Hematopoietic multipotent progenitor cell treated with erythropoietin and hydrocortisone succinate and interleukin-3 and kit ligand, for 6 days (in vitro differentiated cells): ENCODE data around the gene PTPRN2.
"Not testable (repeated sequence)": the region's sequence is repeated elsewhere in the genome, so short reads cannot be mapped to it uniquely, and the experiment has no call there.

Experiments
- DNase-seq: peaks from one replicate; pipeline ENCODE4 v3.0.0-alpha.2; 2015

The PTPRN2 gene

DNA sequence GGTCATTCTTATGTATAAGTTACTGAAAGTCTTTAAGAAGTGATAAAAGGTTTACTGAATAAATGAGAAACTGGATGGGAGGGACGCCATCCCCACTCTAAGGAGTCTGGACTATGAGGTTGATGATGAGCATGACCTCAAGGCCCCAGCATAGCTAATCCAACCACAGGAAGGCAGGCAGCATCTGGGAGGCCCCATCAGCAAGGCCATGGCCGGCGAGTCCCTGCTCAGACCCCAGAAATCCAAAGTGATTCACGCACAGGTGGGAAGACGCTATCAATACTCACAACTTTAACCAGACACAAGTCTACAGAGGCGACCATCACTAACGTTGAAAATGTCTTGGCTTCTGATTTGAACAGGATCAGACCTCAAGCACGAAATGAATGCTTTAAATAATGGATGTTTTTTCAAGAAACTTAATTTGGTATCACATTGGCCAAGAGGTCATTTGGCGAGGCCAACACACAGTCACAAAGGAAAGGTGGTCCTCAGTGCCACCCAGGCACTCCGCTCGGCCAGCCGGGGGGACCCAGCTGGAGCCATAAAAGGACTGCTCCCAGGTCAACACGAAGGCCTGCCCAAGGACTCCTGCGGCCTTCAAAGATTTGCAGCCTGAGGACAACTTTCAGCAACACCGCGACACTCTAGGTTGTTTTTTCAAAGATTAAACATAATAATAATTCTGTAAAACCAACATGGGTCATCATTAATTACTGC is 228.5 kb downstream of the PTPRN2 start:
- DNase-seq = no peak

DNA sequence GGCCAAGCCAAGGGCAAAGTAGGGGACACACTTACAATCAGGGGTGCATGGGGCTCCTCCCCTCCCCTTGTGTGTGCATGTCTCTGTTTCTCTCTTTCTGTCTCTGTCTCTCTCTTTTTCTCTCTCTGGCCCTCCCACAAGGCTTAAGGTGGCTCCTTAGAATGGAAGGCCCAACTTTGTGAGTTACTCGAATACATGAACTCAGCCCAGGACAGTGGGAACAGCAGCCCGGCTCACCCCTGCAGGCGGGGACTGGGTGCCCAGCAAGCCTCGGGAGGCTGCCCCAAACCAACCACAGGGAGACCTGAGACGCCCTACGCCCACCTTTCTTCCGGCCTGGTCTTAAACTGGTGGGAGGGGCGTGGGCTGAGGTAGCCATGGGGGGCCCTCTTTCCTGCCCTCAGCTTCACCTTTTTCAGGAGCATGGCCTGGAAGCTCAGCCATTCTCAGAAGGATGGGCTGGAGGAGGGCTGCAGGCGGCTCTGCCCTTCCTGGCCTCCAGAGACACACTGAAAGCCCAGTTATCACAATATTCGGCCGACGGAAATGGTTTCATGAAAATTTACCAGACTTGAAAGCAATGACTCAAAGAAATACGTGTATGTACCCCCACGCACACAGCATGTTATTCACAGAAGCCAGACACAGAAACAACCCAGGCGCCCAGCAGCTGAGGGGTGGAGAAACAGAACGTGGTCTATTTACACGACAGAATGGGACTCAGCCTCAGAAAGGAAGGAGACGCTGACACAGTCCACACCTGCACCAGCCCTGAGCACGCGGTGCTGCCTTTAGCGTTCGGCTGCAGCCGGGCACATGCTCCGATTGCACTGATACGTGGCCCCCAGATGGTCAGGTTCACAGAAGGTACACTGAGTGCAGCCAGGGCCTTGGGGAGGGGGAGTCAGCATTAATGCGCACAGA is 229.5 kb downstream of the PTPRN2 start:
- no peak for DNase-seq

- DNase-seq = no peak
Measured at GRCh38 chr7:158357106-158357897, 230.3 kb downstream of the PTPRN2 start.

- DNase-seq = no peak
Measured at GRCh38 chr7:158356454-158356853, 231.2 kb downstream of the PTPRN2 start.

DNA sequence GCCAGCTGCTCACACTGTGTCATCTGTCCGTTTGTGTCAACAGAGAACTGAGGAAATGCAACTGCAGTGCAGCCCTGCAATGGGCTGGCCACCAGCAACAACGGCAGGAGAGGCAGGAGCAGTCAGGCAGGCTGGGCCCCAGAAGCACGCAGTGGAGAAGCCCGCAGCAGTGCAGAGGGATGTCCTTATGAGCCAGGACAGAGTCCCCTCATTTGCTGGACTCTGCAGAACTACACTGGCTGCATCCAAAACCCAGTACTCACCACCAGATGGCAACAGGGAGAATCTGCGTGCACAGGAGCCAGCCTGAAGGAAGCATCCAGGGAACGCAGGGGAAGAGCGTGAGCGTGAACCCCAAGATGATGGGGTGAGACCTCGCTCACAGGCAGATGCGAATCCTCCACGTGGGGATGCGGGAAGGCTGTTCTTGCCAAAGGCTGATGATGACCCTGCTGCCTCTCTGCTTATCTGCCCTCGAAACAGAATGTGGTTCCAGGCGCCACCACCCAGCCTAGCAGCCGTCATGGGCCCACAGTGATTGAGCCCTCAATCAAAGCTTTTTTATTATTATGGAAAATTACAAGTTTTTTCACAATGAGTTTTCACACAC is 232.1 kb downstream of the PTPRN2 start:
- DNase-seq = peak; percentile 6

- no peak for DNase-seq
Measured at GRCh38 chr7:158354861-158355260, 232.8 kb downstream of the PTPRN2 start.

- peak; percentile 57 for DNase-seq
Measured at GRCh38 chr7:158353606-158354570, 233.7 kb downstream of the PTPRN2 start.

DNA sequence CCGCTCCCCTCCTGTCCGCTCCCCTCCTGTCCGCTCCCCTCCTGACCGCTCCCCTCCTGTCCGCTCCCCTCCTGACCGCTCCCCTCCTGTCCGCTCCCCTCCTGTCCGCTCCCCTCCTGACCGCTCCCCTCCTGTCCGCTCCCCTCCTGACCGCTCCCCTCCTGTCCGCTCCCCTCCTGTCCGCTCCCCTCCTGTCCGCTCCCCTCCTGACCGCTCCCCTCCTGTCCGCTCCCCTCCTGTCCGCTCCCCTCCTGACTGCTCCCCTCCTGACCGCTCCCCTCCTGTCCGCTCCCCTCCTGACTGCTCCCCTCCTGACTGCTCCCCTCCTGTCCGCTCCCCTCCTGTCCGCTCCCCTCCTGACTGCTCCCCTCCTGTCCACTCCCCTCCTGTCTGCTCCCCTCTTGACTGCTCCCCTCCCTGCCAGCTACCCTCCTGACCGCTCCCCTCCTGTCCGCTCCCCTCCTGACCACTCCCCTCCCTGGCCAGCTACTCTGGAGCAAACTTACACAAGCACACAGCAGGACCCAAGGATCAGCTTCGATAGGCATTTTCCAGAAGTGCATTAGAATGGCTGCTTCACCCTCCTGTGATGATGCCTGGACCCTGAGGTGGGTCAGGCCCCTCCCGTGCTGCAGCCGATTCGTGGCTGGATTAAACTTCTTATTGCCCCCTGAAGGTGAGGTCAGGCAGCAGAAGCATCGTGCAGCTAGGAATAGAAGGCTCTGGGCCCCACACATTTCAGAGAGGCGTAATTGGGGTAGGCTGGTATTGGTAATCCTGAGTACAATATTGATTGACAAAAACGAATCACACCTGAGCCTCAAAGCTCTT is 235.5 kb downstream of the PTPRN2 start:
- DNase-seq = not testable (repeated sequence)

GRCh38 chr7:158351481-158351880 is 236.1 kb downstream of the PTPRN2 start:
- no peak for DNase-seq

DNA sequence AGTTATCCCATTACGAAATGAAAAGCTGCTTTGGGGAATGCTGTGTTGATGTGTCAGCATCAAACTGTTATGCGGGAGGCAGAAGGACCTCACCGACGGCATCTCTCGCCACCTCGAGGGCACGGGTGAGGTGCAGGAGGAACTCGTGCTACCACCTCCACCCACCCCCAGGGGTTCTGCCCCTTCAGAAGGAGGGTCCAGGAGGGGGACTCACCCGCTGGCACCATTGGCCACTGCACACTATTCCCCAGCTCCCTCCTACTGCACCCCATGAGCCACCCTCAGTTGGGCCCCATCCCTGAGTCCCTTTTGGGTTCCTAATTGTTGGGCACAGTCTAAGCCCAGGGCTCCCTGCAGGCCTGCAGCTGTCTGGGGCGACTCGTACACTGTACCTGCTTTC is 236.6 kb downstream of the PTPRN2 start:
- DNase-seq = no peak

DNA sequence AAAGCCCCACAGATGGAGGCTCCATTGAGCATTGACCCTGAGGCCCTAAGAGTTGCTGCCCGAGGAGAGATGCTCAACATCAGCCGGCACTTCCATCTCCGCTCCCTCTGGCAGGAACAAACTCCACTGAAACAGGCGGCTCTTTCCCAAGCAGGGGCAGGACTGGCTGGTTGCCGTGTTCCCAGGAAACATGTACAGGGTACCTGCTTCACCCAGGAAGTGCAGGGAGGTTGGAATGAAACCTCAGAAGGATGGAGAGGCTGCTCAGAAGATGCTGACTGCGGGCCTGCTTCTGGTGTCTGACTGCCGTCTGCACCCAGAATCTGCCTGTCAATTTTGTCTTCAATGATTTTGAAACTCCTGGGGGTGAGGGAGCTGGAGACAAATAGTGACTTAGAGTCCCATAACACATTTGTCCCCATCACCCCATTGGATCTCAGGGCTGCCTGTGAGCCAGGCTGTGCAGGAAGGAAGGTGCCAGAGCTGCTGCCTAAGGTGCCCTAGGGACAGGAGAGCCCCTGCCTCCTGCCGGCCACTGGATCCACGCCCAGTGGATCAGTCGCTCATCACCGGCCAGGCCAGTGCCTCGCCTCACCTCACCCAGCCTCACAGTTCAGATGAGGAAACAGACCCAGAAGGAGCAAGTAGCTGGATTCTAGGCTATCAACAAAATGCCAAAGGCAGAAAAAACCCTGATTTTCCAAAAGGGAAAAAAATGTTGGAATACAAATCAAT is 237.3 kb downstream of the PTPRN2 start:
- DNase-seq = no peak

DNA sequence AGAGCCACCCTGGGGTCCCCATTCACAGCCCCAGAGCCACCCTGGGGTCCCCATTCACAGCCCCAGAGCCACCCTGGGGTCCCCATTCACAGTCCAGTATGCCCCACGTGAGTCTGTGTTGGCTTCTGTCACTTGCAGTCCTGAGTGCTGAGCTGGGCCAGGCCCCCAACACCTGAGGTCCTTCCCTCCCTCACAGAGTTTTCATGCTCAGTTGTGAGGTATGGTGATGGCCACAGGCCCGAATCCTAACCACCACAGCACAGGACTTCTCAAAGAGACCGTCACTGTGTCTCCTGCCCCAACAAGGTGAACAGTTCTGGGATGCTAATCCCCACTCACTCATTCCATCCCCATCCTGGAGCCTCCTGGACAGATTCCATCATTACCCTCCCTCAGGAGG is 239.2 kb downstream of the PTPRN2 start:
- no peak for DNase-seq

DNA sequence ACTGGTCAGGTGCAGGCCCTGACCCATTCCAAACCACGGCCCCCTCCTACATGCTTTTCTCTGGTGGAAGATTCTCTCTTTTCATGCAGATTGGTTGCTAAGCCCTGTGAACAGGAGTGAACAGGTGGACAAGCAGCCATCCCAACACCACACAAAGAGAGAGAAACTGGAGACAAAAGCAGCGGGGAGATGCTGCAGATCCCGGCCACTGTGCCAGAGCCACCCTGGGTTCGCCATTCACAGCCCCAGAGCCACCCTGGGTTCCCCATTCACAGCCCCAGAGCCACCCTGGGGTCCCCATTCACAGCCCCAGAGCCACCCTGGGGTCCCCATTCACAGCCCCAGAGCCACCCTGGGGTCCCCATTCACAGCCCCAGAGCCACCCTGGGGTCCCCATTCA is 239.6 kb downstream of the PTPRN2 start:
- not testable (repeated sequence) for DNase-seq

- no peak for DNase-seq
Measured at GRCh38 chr7:158345731-158346130, 241.9 kb downstream of the PTPRN2 start.

DNA sequence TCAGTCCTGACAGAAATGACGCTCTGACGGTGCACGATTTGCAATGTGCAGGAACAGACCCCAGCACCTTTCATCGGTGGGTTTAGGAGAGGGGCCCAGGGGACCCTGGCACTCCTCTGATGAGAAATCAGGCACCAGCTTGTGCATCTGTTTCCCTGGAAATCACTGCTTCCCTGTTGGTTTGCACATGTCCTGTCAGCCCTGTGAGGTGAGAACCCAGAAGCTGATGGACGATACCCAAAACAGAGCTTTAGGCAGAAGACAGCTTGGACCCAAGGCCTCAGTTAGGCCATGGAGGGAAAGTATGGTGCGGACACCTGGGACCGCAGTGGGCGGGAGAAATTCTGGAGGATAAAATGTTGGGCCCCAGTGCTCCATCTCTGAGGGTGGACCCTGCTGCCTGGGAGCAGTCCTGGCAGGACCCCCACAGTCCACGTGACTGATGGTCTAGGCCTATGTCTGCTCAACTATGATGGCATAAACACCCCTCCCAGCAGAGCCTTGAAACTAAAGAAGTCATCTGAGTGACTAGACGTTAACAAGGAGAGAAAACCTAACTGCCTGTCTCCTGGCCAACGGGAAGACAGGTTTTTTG is 242.8 kb downstream of the PTPRN2 start:
- DNase-seq = no peak

GRCh38 chr7:158343936-158344455 is 243.6 kb downstream of the PTPRN2 start:
- no peak for DNase-seq

DNA sequence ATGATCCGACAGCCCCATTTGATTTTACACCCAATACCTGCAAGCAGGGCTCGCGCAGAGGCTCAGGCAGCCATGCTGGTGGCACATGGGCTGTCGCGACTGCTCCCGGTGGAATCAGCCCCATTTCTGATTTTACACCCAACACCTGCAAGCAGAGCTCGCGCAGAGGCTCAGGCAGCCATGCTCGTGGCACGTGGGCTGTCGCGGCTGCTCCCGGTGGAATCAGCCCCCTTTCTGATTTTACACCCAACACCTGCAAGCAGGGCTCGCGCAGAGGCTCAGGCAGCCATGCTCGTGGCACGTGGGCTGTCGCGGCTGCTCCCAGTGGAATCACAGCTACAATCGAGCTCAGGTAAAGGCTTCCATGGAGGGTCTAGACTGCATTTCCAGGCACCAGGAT is 244.1 kb downstream of the PTPRN2 start:
- DNase-seq = no peak

GRCh38 chr7:158341097-158341496 is 246.5 kb downstream of the PTPRN2 start:
- not testable (repeated sequence) for DNase-seq

- DNase-seq = not testable (repeated sequence)
Measured at GRCh38 chr7:158336952-158337351, 250.7 kb downstream of the PTPRN2 start.
